ENCODE data around the gene NRXN3. TPM values are rescaled to one million over a fixed set of nuclear protein-coding genes. Genes with fewer than 3 reads are reported as not detected.

The NRXN3 gene
- total RNA-seq, 1 experiment from 2014 or later = not detected

DNA sequence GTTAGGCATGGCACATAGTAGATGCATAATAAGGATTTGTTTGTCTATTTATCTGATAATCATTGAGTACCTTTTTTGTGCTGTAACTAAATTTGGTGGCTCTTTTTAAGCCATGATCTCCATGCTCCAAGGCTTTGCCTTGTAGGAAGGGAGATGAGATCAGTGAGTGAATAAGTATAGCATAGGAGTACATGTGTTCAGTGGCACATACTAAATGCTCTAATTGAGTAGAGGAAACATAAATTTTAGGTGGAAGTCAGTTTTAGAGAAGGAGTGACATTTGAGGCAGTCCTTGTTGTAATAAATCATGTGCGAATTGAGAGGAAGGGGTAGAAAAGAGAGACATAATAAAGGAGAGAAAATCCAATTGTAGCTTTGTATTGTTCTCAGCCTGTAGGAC lies 482.6 kb downstream of the NRXN3 start:
- Histone ChIP-seq H3K4me1 (replicated peaks; ENCODE audit: insufficient read depth) (no peaks in the 10 kb centered on the region), H3K4me2 (no peak overlapping the region), H3K4me3 (no peak overlapping the region), H3K36me3 (ENCODE audit: low read depth) (no peaks in the 10 kb centered on the region), H3K27me3 (ENCODE audit: insufficient read depth, low read depth) (peaks cover 7% of the 10 kb centered on the region), H2AFZ (no peak overlapping the region), H4K20me1 (ENCODE audit: insufficient read depth) (no peaks in the 10 kb centered on the region), H3K9me3 (ENCODE audit: insufficient read depth, low read depth) (no peaks in the 10 kb centered on the region), H3K9me2 (ENCODE audit: insufficient read depth) (no peaks in the 10 kb centered on the region), H3K79me2 (ENCODE audit: low read depth) (no peaks in the 10 kb centered on the region), H3K27ac (no peak overlapping the region), H3F3A (ENCODE audit: insufficient read depth, low read depth) (no peaks in the 10 kb centered on the region)
- BruUV-seq (replicated peaks) = no TSS peak
- CTCF ChIA-PET = no interaction called here
- DNase-seq = no peak
- intact Hi-C loops (cut with micrococcal nuclease; ENCODE audit: unreplicated experiment) = no loop called here
- no peak for TF ChIP-seq EZH2 (IDR thresholded peaks at IDR 0.05; ENCODE audit: low read depth)
- TF ChIP-seq, protein P1, sequence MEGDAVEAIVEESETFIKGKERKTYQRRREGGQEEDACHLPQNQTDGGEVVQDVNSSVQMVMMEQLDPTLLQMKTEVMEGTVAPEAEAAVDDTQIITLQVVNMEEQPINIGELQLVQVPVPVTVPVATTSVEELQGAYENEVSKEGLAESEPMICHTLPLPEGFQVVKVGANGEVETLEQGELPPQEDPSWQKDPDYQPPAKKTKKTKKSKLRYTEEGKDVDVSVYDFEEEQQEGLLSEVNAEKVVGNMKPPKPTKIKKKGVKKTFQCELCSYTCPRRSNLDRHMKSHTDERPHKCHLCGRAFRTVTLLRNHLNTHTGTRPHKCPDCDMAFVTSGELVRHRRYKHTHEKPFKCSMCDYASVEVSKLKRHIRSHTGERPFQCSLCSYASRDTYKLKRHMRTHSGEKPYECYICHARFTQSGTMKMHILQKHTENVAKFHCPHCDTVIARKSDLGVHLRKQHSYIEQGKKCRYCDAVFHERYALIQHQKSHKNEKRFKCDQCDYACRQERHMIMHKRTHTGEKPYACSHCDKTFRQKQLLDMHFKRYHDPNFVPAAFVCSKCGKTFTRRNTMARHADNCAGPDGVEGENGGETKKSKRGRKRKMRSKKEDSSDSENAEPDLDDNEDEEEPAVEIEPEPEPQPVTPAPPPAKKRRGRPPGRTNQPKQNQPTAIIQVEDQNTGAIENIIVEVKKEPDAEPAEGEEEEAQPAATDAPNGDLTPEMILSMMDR (conservative IDR thresholded peaks at IDR 0.05) = no peak
- POLR2A ChIA-PET (ENCODE audit: unreplicated experiment) = no interaction called here

DNA sequence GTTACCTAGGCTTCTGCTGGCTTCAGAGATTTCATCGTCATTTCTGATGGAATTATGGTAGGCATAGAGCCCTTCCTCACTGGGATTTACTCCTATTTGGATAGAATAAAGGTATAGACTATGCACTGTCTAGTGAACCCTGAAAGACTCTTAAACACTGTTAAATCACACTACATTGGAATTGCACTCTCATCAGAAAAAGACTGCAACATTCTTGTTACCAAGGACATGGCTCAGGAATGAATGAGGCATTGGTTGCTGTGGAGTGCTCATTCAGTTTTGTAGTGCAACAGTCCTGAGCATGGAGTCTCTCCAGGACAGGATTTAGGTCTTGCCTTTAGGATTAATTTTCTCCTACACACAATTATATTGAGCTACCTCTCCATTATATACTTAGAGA lies 483.0 kb downstream of the NRXN3 start:
- intact Hi-C loops (cut with micrococcal nuclease; ENCODE audit: unreplicated experiment) = no loop called here
- no peak for TF ChIP-seq EZH2 (IDR thresholded peaks at IDR 0.05; ENCODE audit: low read depth)
- TF ChIP-seq, protein P1 (conservative IDR thresholded peaks at IDR 0.05) = no peak
- ChIA-PET CTCF (no interaction called here), POLR2A (ENCODE audit: unreplicated experiment) (no interaction called here)
- Histone ChIP-seq H3K4me2 (no peak overlapping the region), H4K20me1 (ENCODE audit: insufficient read depth) (no peaks in the 10 kb centered on the region), H3K4me3 (no peak overlapping the region), H3K27ac (no peak overlapping the region), H3F3A (ENCODE audit: insufficient read depth, low read depth) (no peaks in the 10 kb centered on the region), H3K79me2 (ENCODE audit: low read depth) (no peaks in the 10 kb centered on the region), H3K9me3 (ENCODE audit: insufficient read depth, low read depth) (no peaks in the 10 kb centered on the region), H3K9me2 (ENCODE audit: insufficient read depth) (no peaks in the 10 kb centered on the region), H2AFZ (no peak overlapping the region), H3K36me3 (ENCODE audit: low read depth) (no peaks in the 10 kb centered on the region), H3K4me1 (replicated peaks; ENCODE audit: insufficient read depth) (no peaks in the 10 kb centered on the region), H3K27me3 (ENCODE audit: insufficient read depth, low read depth) (peaks cover 11% of the 10 kb centered on the region)
- DNase-seq = no peak
- no TSS peak for BruUV-seq (replicated peaks)

DNA sequence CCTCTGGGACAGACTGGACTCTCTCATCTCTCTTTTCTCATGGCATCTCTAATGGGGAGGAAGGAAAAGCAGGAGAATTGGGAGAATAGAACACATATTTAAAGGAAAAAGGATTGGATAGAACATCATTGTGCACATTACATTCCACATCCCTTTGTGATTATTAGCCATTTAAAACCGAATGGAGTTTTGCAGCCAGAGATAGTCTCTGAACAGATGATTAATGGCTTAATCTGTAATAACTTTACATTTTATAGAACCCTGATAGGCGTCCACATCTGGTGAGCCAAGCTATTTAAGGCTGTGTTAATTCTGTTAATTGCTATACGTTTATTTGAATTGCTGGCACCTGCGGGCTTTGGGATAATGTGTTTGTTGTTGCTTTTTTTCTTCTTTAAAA lies 487.3 kb downstream of the NRXN3 start:
- H4K20me1 ChIP-seq (ENCODE audit: insufficient read depth) = no peaks in the 10 kb centered on the region
- no peak overlapping the region for H2AFZ ChIP-seq
- no TSS peak for BruUV-seq (replicated peaks)
- no peak overlapping the region for H3K4me3 ChIP-seq
- TF ChIP-seq EZH2 (IDR thresholded peaks at IDR 0.05; ENCODE audit: low read depth) = no peak
- TF ChIP-seq, protein P1 (conservative IDR thresholded peaks at IDR 0.05) = no peak
- H3K79me2 ChIP-seq (ENCODE audit: low read depth) = no peaks in the 10 kb centered on the region
- no peaks in the 10 kb centered on the region for H3K9me3 ChIP-seq (ENCODE audit: insufficient read depth, low read depth)
- intact Hi-C loops (cut with micrococcal nuclease; ENCODE audit: unreplicated experiment) = no loop called here
- CTCF ChIA-PET = no interaction called here
- no peak overlapping the region for H3K27ac ChIP-seq
- no peak for DNase-seq
- no peaks in the 10 kb centered on the region for H3F3A ChIP-seq (ENCODE audit: insufficient read depth, low read depth)
- peaks cover 27% of the 10 kb centered on the region for H3K27me3 ChIP-seq (ENCODE audit: insufficient read depth, low read depth)
- POLR2A ChIA-PET (ENCODE audit: unreplicated experiment) = no interaction called here
- no peaks in the 10 kb centered on the region for H3K36me3 ChIP-seq (ENCODE audit: low read depth)
- H3K4me1 ChIP-seq (replicated peaks; ENCODE audit: insufficient read depth) = no peaks in the 10 kb centered on the region
- no peak overlapping the region for H3K4me2 ChIP-seq
- no peaks in the 10 kb centered on the region for H3K9me2 ChIP-seq (ENCODE audit: insufficient read depth)

Measured in PC-9 (cell line).